OCI-LY7 (cell line): Measurements from ENCODE around the gene MAIP1. TPM values are rescaled to one million over a fixed set of nuclear protein-coding genes. Genes with fewer than 3 reads are reported as not detected.

Experiments
- BruUV-seq: library from RNA; stranded (reverse); fragments of 400-500 nt; replicated peaks from 2 replicates; lab custom pipeline; 2021; lab: Mats Ljungman, UMichigan
- CTCF ChIA-PET: fragments of 300-600 bp; sonication (Branson Sonifier 250); formaldehyde crosslinking; loops from one replicate; lab custom pipeline; 2022; ENCODE audit warnings: antibody characterized with exemption; ENCODE audit not compliant: unreplicated experiment; lab: Charles Lee
- POLR2A ChIA-PET: fragments of 300-600 bp; sonication (Branson Sonifier 250); formaldehyde crosslinking; loops from one replicate; lab custom pipeline; 2022; ENCODE audit warnings: antibody characterized with exemption; lab: Charles Lee
- DNase-seq: peaks from one replicate; pipeline ENCODE4 v3.0.0-alpha.2; 2015; ENCODE audit warnings: low spot score
- H2AFZ ChIP-seq: fragments of 200-600 bp; sonication (generic), shearing (Covaris generic); 2 replicates; pipeline ENCODE4 v1.6.1; 2014; ENCODE audit warnings: mild to moderate bottlenecking, antibody characterized with exemption, low read length, moderate library complexity
- H3K27ac ChIP-seq: fragments of 200-600 bp; sonication (generic); 2 replicates; pipeline ENCODE4 v1.5.1; 2014; ENCODE audit warnings: mixed run types, low read depth, mild to moderate bottlenecking, moderate library complexity, low read length, inconsistent platforms; ENCODE audit not compliant: poor library complexity, severe bottlenecking
- H3K36me3 ChIP-seq: fragments of 200-600 bp; sonication (generic); 2 replicates; pipeline ENCODE4 v1.6.1; 2014; ENCODE audit warnings: mild to moderate bottlenecking, antibody characterized with exemption, low read length, moderate library complexity, mixed read lengths; ENCODE audit not compliant: insufficient read depth
- H3K4me1 ChIP-seq: fragments of 200-600 bp; sonication (generic); 2 replicates; pipeline ENCODE4 v1.5.1; 2014; ENCODE audit warnings: mild to moderate bottlenecking, low read length; ENCODE audit not compliant: insufficient read depth, poor library complexity, severe bottlenecking
- H3K4me2 ChIP-seq: fragments of 200-600 bp; sonication (generic); 2 replicates; pipeline ENCODE4 v1.6.1; 2014; ENCODE audit warnings: mild to moderate bottlenecking, low read length
- H3K4me3 ChIP-seq: fragments of 200-600 bp; sonication (generic); 2 replicates; pipeline ENCODE4 v1.5.1; 2014; ENCODE audit warnings: mild to moderate bottlenecking, low read depth, low read length; ENCODE audit not compliant: poor library complexity, severe bottlenecking
- H3K79me2 ChIP-seq: fragments of 200-600 bp; sonication (generic); 2 replicates; pipeline ENCODE4 v1.6.1; 2016; ENCODE audit warnings: low read depth, mild to moderate bottlenecking, low read length, moderate library complexity, mixed read lengths; ENCODE audit not compliant: insufficient read depth
- H3K9me2 ChIP-seq: fragments of 200-600 bp; sonication (generic); 2 replicates; pipeline ENCODE4 v1.6.1; 2016; ENCODE audit warnings: mild to moderate bottlenecking, low read length, mixed read lengths; ENCODE audit not compliant: insufficient read depth
- H3K9me3 ChIP-seq: fragments of 200-600 bp; sonication (generic); 2 replicates; pipeline ENCODE4 v1.6.1; 2014; ENCODE audit warnings: mild to moderate bottlenecking, mixed run types, low read length, mixed read lengths
- H4K20me1 ChIP-seq: fragments of 200-600 bp; sonication (generic); 2 replicates; pipeline ENCODE4 v1.6.1; 2014; ENCODE audit warnings: mild to moderate bottlenecking, antibody characterized with exemption, low read length, moderate library complexity, mixed read lengths; ENCODE audit not compliant: insufficient read depth
- CTCF ChIP-seq: fragments of 200-600 bp; sonication (generic); conservative IDR thresholded peaks from 2 replicates; pipeline ENCODE4 v1.5.1; 2014; ENCODE audit warnings: mild to moderate bottlenecking, antibody characterized with exemption, low read length, moderate library complexity, mixed read lengths
- EZH2phosphoT487 ChIP-seq: fragments of 200-600 bp; sonication (generic); IDR thresholded peaks from 2 replicates; pipeline ENCODE4 v1.6.1; 2018; ENCODE audit warnings: low read depth, borderline replicate concordance, mild to moderate bottlenecking, mixed run types, antibody characterized with exemption, low read length, moderate library complexity, mixed read lengths
- intact Hi-C: fragments of 100-400 bp; cut with micrococcal nuclease; formaldehyde crosslinking; loops from one replicate; pipeline ENCODE4 v1.10.0; 2022; ENCODE audit not compliant: unreplicated experiment
- total RNA-seq, 2 experiments: library from RNA; depleted of rRNA in 1 of 2; stranded (reverse); fragments of >200 nt in 1 of 2; shearing (Covaris generic) in 1 of 2; gene quantifications; 2 replicates each; pipeline ENCODE4 v1.2.3, GENCODE V29; 2014 to 2022

Gene MAIP1
- total RNA-seq, 2 experiments from 2014 or later = 25.3 to 29.8 TPM

GRCh38 chr2:199926806-199927205 lies 28.6 kb upstream of the MAIP1 start:
- CTCF ChIA-PET = no interaction called here
- peaks cover 11% of the 10 kb centered on the region for H3K4me1 ChIP-seq
- POLR2A ChIA-PET = interaction anchor here (0.7 to 1.6 kb wide), 3 partner anchors 12 to 23 kb away, joined by 3 to 8 read pairs (median 7); no protein-coding TSS in a partner anchor
- no peaks in the 10 kb centered on the region; the same call in 1 of the 2 replicates for H4K20me1 ChIP-seq
- no peak overlapping the region for H3K27ac ChIP-seq
- H3K36me3 ChIP-seq = peaks cover 98% of the 10 kb centered on the region
- BruUV-seq = no TSS peak
- no peak overlapping the region for H3K4me3 ChIP-seq
- peaks cover 71% of the 10 kb centered on the region for H3K79me2 ChIP-seq
- no peak overlapping the region for H2AFZ ChIP-seq
- intact Hi-C loops = no loop called here
- TF ChIP-seq EZH2phosphoT487 (no peak), CTCF (no peak)
- H3K9me2 ChIP-seq = no peaks in the 10 kb centered on the region
- DNase-seq = no peak
- no peaks in the 10 kb centered on the region for H3K9me3 ChIP-seq
- no peak overlapping the region for H3K4me2 ChIP-seq

GRCh38 chr2:199928226-199928625 lies 27.2 kb upstream of the MAIP1 start:
- H3K9me2 ChIP-seq = no peaks in the 10 kb centered on the region
- TF ChIP-seq EZH2phosphoT487 = no peak
- TF ChIP-seq CTCF = no peak
- H3K4me2 ChIP-seq = no peak overlapping the region
- H4K20me1 ChIP-seq = no peaks in the 10 kb centered on the region; the same call in 1 of the 2 replicates
- CTCF ChIA-PET = no interaction called here
- no peaks in the 10 kb centered on the region for H3K9me3 ChIP-seq
- BruUV-seq = no TSS peak
- no peak overlapping the region for H3K4me3 ChIP-seq
- H2AFZ ChIP-seq = no peak overlapping the region
- peaks cover 4% of the 10 kb centered on the region for H3K4me1 ChIP-seq
- POLR2A ChIA-PET = interaction anchor here (1.0 kb wide), 2 partner anchors 14 to 84 kb away, joined by 4 read pairs; no protein-coding TSS in a partner anchor
- H3K27ac ChIP-seq = no peak overlapping the region
- peaks cover 96% of the 10 kb centered on the region for H3K36me3 ChIP-seq
- DNase-seq = no peak
- intact Hi-C loops = no loop called here
- H3K79me2 ChIP-seq = peaks cover 56% of the 10 kb centered on the region

GRCh38 chr2:199928626-199929025 lies 26.8 kb upstream of the MAIP1 start:
- no TSS peak for BruUV-seq
- no peak overlapping the region for H3K27ac ChIP-seq
- no peak for DNase-seq
- intact Hi-C loops = no loop called here
- no peaks in the 10 kb centered on the region for H3K9me2 ChIP-seq
- POLR2A ChIA-PET = interaction anchor here (0.6 to 1.0 kb wide), 3 partner anchors 14 to 85 kb away, joined by 4 to 7 read pairs (median 4); no protein-coding TSS in a partner anchor
- peaks cover 95% of the 10 kb centered on the region for H3K36me3 ChIP-seq
- peaks cover 52% of the 10 kb centered on the region for H3K79me2 ChIP-seq
- TF ChIP-seq CTCF (no peak), EZH2phosphoT487 (no peak)
- H3K4me3 ChIP-seq = no peak overlapping the region
- no peak overlapping the region for H3K4me2 ChIP-seq
- H3K9me3 ChIP-seq = no peaks in the 10 kb centered on the region
- H4K20me1 ChIP-seq = no peaks in the 10 kb centered on the region; the same call in 1 of the 2 replicates
- H2AFZ ChIP-seq = no peak overlapping the region
- CTCF ChIA-PET = no interaction called here
- peaks cover 3% of the 10 kb centered on the region for H3K4me1 ChIP-seq
